ENCODE results near the gene GASK1A. TPM values are rescaled to one million over a fixed set of nuclear protein-coding genes. Genes with fewer than 3 reads are reported as not detected.

GASK1A gene
- total RNA-seq = 0.38 TPM in 1 of 2 replicates, not detected in the other

GRCh38 chr3:42979044-42979972 lies at the start of gene GASK1A:
GASK1A (plus strand) TSS chr3:42979311; CDS start chr3:42979643, 332 bp downstream.

DNA sequence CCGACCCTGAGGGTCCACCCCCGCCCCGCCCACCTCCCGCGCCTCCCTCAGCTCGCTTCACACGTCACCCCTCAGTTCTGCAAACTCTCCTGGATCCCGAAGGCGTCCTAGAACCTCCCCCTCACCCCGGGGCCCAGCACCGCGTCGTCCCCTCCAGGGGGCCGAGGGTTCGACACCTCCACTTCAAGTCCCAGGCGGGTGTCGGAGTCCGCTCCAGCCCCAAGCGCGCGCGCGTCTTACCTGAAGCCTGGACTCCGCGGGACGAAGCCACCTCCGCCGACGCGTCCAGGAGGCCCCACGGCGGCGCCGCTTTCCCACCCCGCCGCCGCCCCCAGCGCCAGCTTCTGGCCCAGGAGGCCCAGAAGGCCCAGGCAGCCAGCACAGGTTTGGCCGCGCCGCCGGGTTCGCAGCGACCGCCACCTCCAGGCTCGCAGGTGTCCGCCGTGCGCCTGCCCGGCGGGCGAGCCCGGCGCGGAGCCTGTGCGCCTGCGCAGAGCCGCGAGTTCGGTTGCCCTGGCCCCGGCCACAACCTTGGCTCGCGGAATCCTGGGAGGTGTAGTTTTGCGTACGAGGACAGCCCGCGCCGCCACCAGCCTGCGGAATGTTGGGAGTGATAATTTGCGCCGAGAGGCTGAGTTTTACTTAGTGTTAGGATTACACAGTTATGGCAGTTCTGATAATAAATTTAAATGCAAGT lies 126.6 kb downstream of the GASK1A start, which contains the start of gene POMGNT2:
Gene POMGNT2 (minus strand): TSS at position 484 of the 697 bp plus-strand sequence. CDS start 24,648 bp downstream, outside the sequence.

Other genes with a start within 250 kb of the GASK1A start
- gene CCDC13, start 206.1 kb upstream of the GASK1A start, total RNA-seq = 0.38 and 0.54 TPM in 2 replicates
- gene HIGD1A, start 174.8 kb upstream of the GASK1A start, total RNA-seq = 109 and 125 TPM in 2 replicates
- gene ACKR2, start 169.9 kb upstream of the GASK1A start, total RNA-seq = 0.18 TPM in 1 of 2 replicates, not detected in the other
- not detected in 2 replicates for gene CYP8B1, start 103.4 kb upstream of the GASK1A start, total RNA-seq
- 0.36 and 1.6 TPM in 2 replicates for gene ZNF662, start 73.2 kb upstream of the GASK1A start, total RNA-seq
- gene POMGNT2, start 126.8 kb downstream of the GASK1A start, total RNA-seq = 4.9 and 6.6 TPM in 2 replicates